HCT116 (cell line): ENCODE data around the gene VAV2. TPM values are rescaled to one million over a fixed set of nuclear protein-coding genes. Genes with fewer than 3 reads are reported as not detected.

Source experiments
- ATAC-seq: fragments of 200-7000 bp; cut with Tn5 transposase; 2 replicates; pipeline ENCODE4 v1.9.1; 2020; ENCODE audit warnings: mild to moderate bottlenecking, moderate library complexity
- BruUV-seq: library from RNA; stranded (reverse); fragments of 400-500 nt; replicated peaks from 2 replicates; lab custom pipeline; 2021; lab: Mats Ljungman, UMichigan
- CTCF ChIA-PET: fragments of 300-600 bp; sonication (Branson Sonifier 250); formaldehyde crosslinking; loops from one replicate; lab custom pipeline; 2021; ENCODE audit warnings: antibody characterized with exemption; lab: Charles Lee
- POLR2A ChIA-PET: fragments of 300-600, 350-600 bp; sonication (Branson Sonifier 250); formaldehyde crosslinking; loops from one replicate; lab custom pipeline; 2021; ENCODE audit warnings: antibody characterized with exemption; lab: Charles Lee
- RAD21 ChIA-PET, 2 experiments: fragments of 300-600 bp; sonication (Branson Sonifier 250); formaldehyde crosslinking; loops; one replicate each; lab custom pipeline; 2023; ENCODE audit warnings: low total read pairs in 2 of 2; ENCODE audit not compliant: uncharacterized antibody in 2 of 2, unreplicated experiment in 2 of 2, low non-redundant PET in 1 of 2; lab: Charles Lee
- DNase-seq: peaks from one replicate; pipeline ENCODE4 v3.0.0-alpha.2; 2010; ENCODE audit warnings: low read depth, low spot score
- H2AFZ ChIP-seq: fragments of 200-600 bp; shearing (Covaris generic), sonication (generic); 2 replicates; pipeline ENCODE4 v1.6.1; 2017; ENCODE audit warnings: low read depth, mixed run types, mixed read lengths, antibody characterized with exemption, low read length; ENCODE audit not compliant: poor library complexity, severe bottlenecking
- H3K27ac ChIP-seq: 2 replicates; pipeline ENCODE4 v1.5.1; 2012; ENCODE audit warnings: low read depth, low read length
- H3K27me3 ChIP-seq: fragments of 200-600 bp; sonication (generic); 2 replicates; pipeline ENCODE4 v1.6.1; 2016; ENCODE audit warnings: mixed run types, low read length, mixed read lengths; ENCODE audit not compliant: insufficient read depth
- H3K36me3 ChIP-seq, 2 experiments: fragments of 200-500 bp in 1 of 2; fragments of 200-600 bp in 1 of 2; sonication (Bioruptor generic) in 1 of 2; sonication (generic) in 1 of 2; 2 replicates each; pipeline versions ENCODE4 v1.5.1 to v1.6.1; 2014 to 2016; ENCODE audit warnings: low read length in 2 of 2, inconsistent platforms in 1 of 2, mixed read lengths in 1 of 2, mixed run types in 1 of 2; ENCODE audit not compliant: insufficient read depth in 2 of 2, control insufficient read depth in 1 of 2
- H3K4me1 ChIP-seq, 2 experiments: fragments of 200-600 bp in 1 of 2; sonication (generic) in 1 of 2; 2 replicates each; pipeline versions ENCODE4 v1.5.1 to v1.6.1; 2012 to 2017; ENCODE audit warnings: low read length in 2 of 2, inconsistent platforms in 1 of 2, mild to moderate bottlenecking in 1 of 2, mixed read lengths in 1 of 2, mixed run types in 1 of 2, moderate library complexity in 1 of 2; ENCODE audit not compliant: insufficient read depth in 2 of 2, control insufficient read depth in 1 of 2
- H3K4me2 ChIP-seq: fragments of 200-600 bp; sonication (generic); 2 replicates; pipeline ENCODE4 v1.6.1; 2017; ENCODE audit warnings: mixed run types, low read length, mixed read lengths
- H3K4me3 ChIP-seq, 2 experiments: fragments of 200-600 bp in 1 of 2; sonication (generic) in 1 of 2; replicated peaks in 1 of 2; 2 replicates each; pipeline ENCODE4 v1.5.1; 2011 to 2016; ENCODE audit warnings: low read length in 2 of 2, control low read depth in 1 of 2, low read depth in 1 of 2, mild to moderate bottlenecking in 1 of 2, mixed read lengths in 1 of 2, mixed run types in 1 of 2
- H3K79me2 ChIP-seq: fragments of 200-600 bp; sonication (generic); 2 replicates; pipeline ENCODE4 v1.6.1; 2017; ENCODE audit warnings: mild to moderate bottlenecking, mixed run types, low read length, moderate library complexity, mixed read lengths; ENCODE audit not compliant: insufficient read depth
- H3K9ac ChIP-seq: fragments of 200-600 bp; sonication (generic); 2 replicates; pipeline ENCODE4 v1.6.1; 2016; ENCODE audit warnings: low read length, mixed read lengths
- H3K9me2 ChIP-seq: fragments of 200-600 bp; sonication (generic), shearing (Covaris generic); 2 replicates; pipeline ENCODE4 v1.6.1; 2017; ENCODE audit warnings: mixed run types, mild to moderate bottlenecking, moderate library complexity; ENCODE audit not compliant: insufficient read depth
- H3K9me3 ChIP-seq, 2 experiments: fragments of 200-500 bp in 1 of 2; fragments of 200-600 bp in 1 of 2; sonication (Bioruptor generic) in 1 of 2; sonication (generic) in 1 of 2; 2 replicates each; pipeline ENCODE4 v1.6.1; 2014 to 2017; ENCODE audit warnings: low read length in 2 of 2, mixed read lengths in 2 of 2, inconsistent platforms in 1 of 2, low read depth in 1 of 2, mild to moderate bottlenecking in 1 of 2, mixed run types in 1 of 2, moderate library complexity in 1 of 2; ENCODE audit not compliant: control insufficient read depth in 1 of 2, insufficient read depth in 1 of 2
- H4K20me1 ChIP-seq: fragments of 200-600 bp; sonication (generic), shearing (Covaris generic); 2 replicates; pipeline ENCODE4 v1.6.1; 2017; ENCODE audit warnings: mixed run types, mild to moderate bottlenecking, moderate library complexity; ENCODE audit not compliant: insufficient read depth
- CBX3 ChIP-seq: IDR thresholded peaks from 2 replicates; pipeline ENCODE4 v1.6.1; 2012; ENCODE audit warnings: low read depth
- CEBPB ChIP-seq: IDR thresholded peaks from 2 replicates; pipeline ENCODE4 v1.6.1; 2012; ENCODE audit warnings: low read depth
- EGR1 ChIP-seq: IDR thresholded peaks from 2 replicates; pipeline ENCODE4 v1.6.1; 2012; ENCODE audit warnings: low read depth
- ELF1 ChIP-seq: IDR thresholded peaks from 2 replicates; pipeline ENCODE4 v1.6.1; 2012; ENCODE audit warnings: low read depth, borderline replicate concordance
- EZH2phosphoT487 ChIP-seq: fragments of 200-600 bp; IDR thresholded peaks from 2 replicates; pipeline ENCODE4 v1.6.1; 2018; ENCODE audit warnings: antibody characterized with exemption, borderline replicate concordance
- FOSL1 ChIP-seq: IDR thresholded peaks from 2 replicates; pipeline ENCODE4 v1.6.1; 2012; ENCODE audit warnings: low read depth
- JUND ChIP-seq: IDR thresholded peaks from 2 replicates; pipeline ENCODE4 v1.6.1; 2012
- POLR2A ChIP-seq: IDR thresholded peaks from 2 replicates; pipeline ENCODE4 v1.7.0; 2011; ENCODE audit warnings: borderline replicate concordance; ENCODE audit not compliant: insufficient read depth, insufficient read length; ENCODE audit errors: extremely low read depth
- POLR2AphosphoS5 ChIP-seq: IDR thresholded peaks from 2 replicates; pipeline ENCODE4 v1.6.1; 2011; ENCODE audit warnings: mild to moderate bottlenecking, low read depth, low read length, moderate library complexity
- RAD21 ChIP-seq: IDR thresholded peaks from 2 replicates; pipeline ENCODE4 v1.6.1; 2012; ENCODE audit warnings: low read depth, mild to moderate bottlenecking
- SIN3A ChIP-seq: IDR thresholded peaks from 2 replicates; pipeline ENCODE4 v1.6.1; 2012; ENCODE audit warnings: low read depth
- SP1 ChIP-seq: IDR thresholded peaks from 2 replicates; pipeline ENCODE4 v1.6.1; 2012; ENCODE audit warnings: low read depth
- SRF ChIP-seq: IDR thresholded peaks from 2 replicates; pipeline ENCODE4 v1.6.1; 2012; ENCODE audit warnings: low read depth
- ZFX ChIP-seq: fragments of 450-650 bp; IDR thresholded peaks from 2 replicates; pipeline ENCODE4 v1.6.1; 2017
- intact Hi-C: fragments of 100-400 bp; cut with micrococcal nuclease; formaldehyde crosslinking; loops from 2 replicates; pipeline ENCODE4 v1.10.0; 2022
- total RNA-seq: library from RNA; stranded (reverse); gene quantifications from one replicate; pipeline ENCODE4 v1.2.1, GENCODE V29; 2021; ENCODE audit not compliant: unreplicated experiment
- TF ChIP-seq, protein P1 (sequence below), 3 experiments: fragments of 200-600 bp in 1 of 3; sonication (generic) in 1 of 3; IDR thresholded peaks in 2 of 3; conservative IDR thresholded peaks in 1 of 3; 2 replicates each; pipeline ENCODE4 v1.5.1; 2012 to 2017; ENCODE audit warnings: low read depth in 2 of 3, low read length in 2 of 3, antibody characterized with exemption in 1 of 3, borderline replicate concordance in 1 of 3, control low read depth in 1 of 3, mild to moderate bottlenecking in 1 of 3, mixed read lengths in 1 of 3, mixed run types in 1 of 3, moderate library complexity in 1 of 3; ENCODE audit not compliant: insufficient read depth in 1 of 3
- TF ChIP-seq, protein P2 (sequence below): IDR thresholded peaks from 2 replicates; pipeline ENCODE4 v1.6.1; 2011; ENCODE audit warnings: mild to moderate bottlenecking, low read length, moderate library complexity; ENCODE audit not compliant: insufficient replicate concordance; ENCODE audit errors: extremely low read depth

Gene VAV2
- total RNA-seq, 1 experiment from 2014 or later = 33.2 TPM

GRCh38 chr9:133973791-133974630, 18.1 kb downstream of the VAV2 start:
- H3K79me2 ChIP-seq = peaks cover 91% of the 10 kb centered on the region
- H3K4me1 ChIP-seq = no peaks in the 10 kb centered on the region
- no peaks in the 10 kb centered on the region for H3K9me2 ChIP-seq
- ChIA-PET RAD21 (no interaction called here), POLR2A (no interaction called here), CTCF (no interaction called here)
- no peak for TF ChIP-seq FOSL1
- TF ChIP-seq ELF1 = no peak
- no peak for TF ChIP-seq RAD21
- TF ChIP-seq SIN3A = no peak
- no peak for TF ChIP-seq CBX3
- no peak for TF ChIP-seq SP1
- TF ChIP-seq, protein P1, sequence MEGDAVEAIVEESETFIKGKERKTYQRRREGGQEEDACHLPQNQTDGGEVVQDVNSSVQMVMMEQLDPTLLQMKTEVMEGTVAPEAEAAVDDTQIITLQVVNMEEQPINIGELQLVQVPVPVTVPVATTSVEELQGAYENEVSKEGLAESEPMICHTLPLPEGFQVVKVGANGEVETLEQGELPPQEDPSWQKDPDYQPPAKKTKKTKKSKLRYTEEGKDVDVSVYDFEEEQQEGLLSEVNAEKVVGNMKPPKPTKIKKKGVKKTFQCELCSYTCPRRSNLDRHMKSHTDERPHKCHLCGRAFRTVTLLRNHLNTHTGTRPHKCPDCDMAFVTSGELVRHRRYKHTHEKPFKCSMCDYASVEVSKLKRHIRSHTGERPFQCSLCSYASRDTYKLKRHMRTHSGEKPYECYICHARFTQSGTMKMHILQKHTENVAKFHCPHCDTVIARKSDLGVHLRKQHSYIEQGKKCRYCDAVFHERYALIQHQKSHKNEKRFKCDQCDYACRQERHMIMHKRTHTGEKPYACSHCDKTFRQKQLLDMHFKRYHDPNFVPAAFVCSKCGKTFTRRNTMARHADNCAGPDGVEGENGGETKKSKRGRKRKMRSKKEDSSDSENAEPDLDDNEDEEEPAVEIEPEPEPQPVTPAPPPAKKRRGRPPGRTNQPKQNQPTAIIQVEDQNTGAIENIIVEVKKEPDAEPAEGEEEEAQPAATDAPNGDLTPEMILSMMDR (IDR thresholded peaks at IDR 0.05 in 2 of 3, conservative IDR thresholded peaks at IDR 0.05 in 1 of 3; ENCODE audit: borderline replicate concordance in 1 of 3, insufficient read depth in 1 of 3, low read depth in 2 of 3, low read length in 2 of 3) = no peak
- no peak for TF ChIP-seq POLR2A
- no peak for TF ChIP-seq ZFX
- TF ChIP-seq POLR2AphosphoS5 = no peak
- TF ChIP-seq JUND = no peak
- no peak for TF ChIP-seq EGR1
- TF ChIP-seq SRF = no peak
- no peak for TF ChIP-seq CEBPB
- no peak for TF ChIP-seq EZH2phosphoT487
- TF ChIP-seq, protein P2, sequence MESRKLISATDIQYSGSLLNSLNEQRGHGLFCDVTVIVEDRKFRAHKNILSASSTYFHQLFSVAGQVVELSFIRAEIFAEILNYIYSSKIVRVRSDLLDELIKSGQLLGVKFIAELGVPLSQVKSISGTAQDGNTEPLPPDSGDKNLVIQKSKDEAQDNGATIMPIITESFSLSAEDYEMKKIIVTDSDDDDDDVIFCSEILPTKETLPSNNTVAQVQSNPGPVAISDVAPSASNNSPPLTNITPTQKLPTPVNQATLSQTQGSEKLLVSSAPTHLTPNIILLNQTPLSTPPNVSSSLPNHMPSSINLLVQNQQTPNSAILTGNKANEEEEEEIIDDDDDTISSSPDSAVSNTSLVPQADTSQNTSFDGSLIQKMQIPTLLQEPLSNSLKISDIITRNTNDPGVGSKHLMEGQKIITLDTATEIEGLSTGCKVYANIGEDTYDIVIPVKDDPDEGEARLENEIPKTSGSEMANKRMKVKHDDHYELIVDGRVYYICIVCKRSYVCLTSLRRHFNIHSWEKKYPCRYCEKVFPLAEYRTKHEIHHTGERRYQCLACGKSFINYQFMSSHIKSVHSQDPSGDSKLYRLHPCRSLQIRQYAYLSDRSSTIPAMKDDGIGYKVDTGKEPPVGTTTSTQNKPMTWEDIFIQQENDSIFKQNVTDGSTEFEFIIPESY = no peak
- no peaks in the 10 kb centered on the region for H3K9me3 ChIP-seq
- H3K27ac ChIP-seq = no peak overlapping the region
- no peak for ATAC-seq
- H3K9ac ChIP-seq = no peak overlapping the region
- DNase-seq = no peak
- no TSS peak for BruUV-seq
- no peaks in the 10 kb centered on the region for H3K27me3 ChIP-seq
- H4K20me1 ChIP-seq = no peaks in the 10 kb centered on the region
- intact Hi-C loops = no loop called here
- H3K4me2 ChIP-seq = no peak overlapping the region
- no peaks in the 10 kb centered on the region for H3K36me3 ChIP-seq
- H3K4me3 ChIP-seq = no peak overlapping the region
- no peak overlapping the region for H2AFZ ChIP-seq
